Measurements from ENCODE around the gene NDE1.

Gene NDE1

DNA sequence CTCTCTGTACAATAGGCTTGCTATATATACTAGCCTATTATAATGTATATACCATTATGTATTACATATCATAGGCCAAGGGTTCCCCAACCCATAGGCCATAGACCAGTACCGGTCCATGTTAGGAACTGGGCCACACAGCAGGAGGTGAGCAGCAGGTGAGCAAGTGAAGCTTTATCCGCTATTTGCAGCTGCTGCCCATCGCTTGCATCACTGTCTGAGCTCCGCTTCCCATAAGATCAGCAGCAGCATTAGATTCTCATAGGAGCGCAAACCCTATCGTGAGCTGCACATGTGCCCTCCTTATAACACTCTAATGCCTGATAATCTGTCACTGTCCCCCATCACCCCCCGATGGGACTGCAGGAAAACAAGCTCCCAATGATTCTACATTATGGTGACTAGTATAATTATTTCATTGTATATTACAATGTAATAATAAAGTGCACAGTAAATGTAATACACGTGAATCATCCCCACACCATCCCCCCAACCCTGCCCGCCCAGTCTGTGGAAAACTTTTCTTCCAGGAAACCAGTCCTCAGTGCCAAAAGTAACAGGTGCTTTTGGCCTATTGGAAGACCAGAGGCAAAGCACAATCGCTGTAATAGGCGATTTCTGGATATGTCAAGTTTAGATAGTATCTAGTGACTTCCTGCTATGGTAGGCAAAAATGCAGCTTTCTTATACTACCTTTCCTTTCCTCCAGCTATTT lies 122.7 kb downstream of the NDE1 start:
- Mint-ChIP-seq H3K4me1 (ENCODE audit: low read depth) (no peaks in the 10 kb centered on the region), H3K27ac (no peak overlapping the region), H3K36me3 (ENCODE audit: low read depth) (no peaks in the 10 kb centered on the region), H3K4me3 (no peak overlapping the region), H3K9me3 (no peaks in the 10 kb centered on the region), H3K27me3 (peaks cover 2% of the 10 kb centered on the region)
- intact Hi-C loops (cut with micrococcal nuclease): no loop called here

GRCh38 chr16:15773968-15774367 lies 123.9 kb downstream of the NDE1 start:
- Mint-ChIP-seq H3K27me3 (peaks cover 2% of the 10 kb centered on the region), H3K9me3 (no peaks in the 10 kb centered on the region), H3K27ac (no peak overlapping the region), H3K4me1 (ENCODE audit: low read depth) (no peaks in the 10 kb centered on the region), H3K4me3 (no peak overlapping the region), H3K36me3 (ENCODE audit: low read depth) (no peaks in the 10 kb centered on the region)
- intact Hi-C loops (cut with micrococcal nuclease): no loop called here

- intact Hi-C loops (cut with micrococcal nuclease): no loop called here
- Mint-ChIP-seq H3K27ac (no peak overlapping the region), H3K36me3 (ENCODE audit: low read depth) (no peaks in the 10 kb centered on the region), H3K4me1 (ENCODE audit: low read depth) (no peaks in the 10 kb centered on the region), H3K27me3 (peaks cover 2% of the 10 kb centered on the region), H3K4me3 (no peak overlapping the region), H3K9me3 (no peaks in the 10 kb centered on the region)
Observed at GRCh38 chr16:15775209-15775608, 125.2 kb downstream of the NDE1 start.

DNA sequence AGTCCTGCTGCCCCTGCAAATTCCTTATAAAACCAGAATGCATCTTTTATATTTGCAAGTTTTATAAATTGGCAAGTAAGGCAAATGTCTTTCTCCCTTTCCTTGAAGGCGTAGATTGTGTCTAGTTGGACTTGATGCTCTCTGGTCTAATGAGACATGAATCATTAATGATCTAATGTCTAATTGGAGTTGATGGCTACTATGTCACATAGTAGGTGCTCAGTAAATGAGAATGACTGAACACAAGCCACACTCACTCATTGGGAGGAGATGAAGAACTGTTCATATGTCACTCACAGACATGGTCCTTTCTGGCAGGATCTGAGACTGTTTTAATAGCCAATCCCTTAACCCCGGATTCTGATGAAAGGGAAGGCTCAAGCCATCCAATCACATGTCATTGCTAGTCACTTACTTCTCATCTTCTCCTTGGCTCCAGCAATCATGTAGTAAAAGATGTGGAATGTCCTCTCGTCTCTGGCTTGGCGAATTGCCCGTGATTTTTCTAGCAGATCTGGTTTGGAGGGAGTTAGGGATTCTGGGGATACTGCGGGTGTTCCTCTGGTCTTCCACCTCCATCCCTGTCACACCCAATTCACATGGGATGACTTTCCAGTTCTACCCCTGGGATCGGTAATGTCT lies 125.7 kb downstream of the NDE1 start:
- intact Hi-C loops (cut with micrococcal nuclease): no loop called here
- H3K4me1 Mint-ChIP-seq (ENCODE audit: low read depth): no peaks in the 10 kb centered on the region
- no peaks in the 10 kb centered on the region for H3K9me3 Mint-ChIP-seq
- H3K27ac Mint-ChIP-seq: no peak overlapping the region
- no peak overlapping the region for H3K4me3 Mint-ChIP-seq
- peaks cover 2% of the 10 kb centered on the region for H3K27me3 Mint-ChIP-seq
- no peaks in the 10 kb centered on the region for H3K36me3 Mint-ChIP-seq (ENCODE audit: low read depth)

Data from dendritic cell treated with granulocyte-macrophage colony-stimulating factor and Interleukin-4, amounts not matched to agents 40 ng/mL and 50 ng/mL, for 4 days (primary cell).